NCI-H1930 (cell line): Measurements from ENCODE around the gene OR8G5.
"Not testable (repeated sequence)": the region's sequence is repeated elsewhere in the genome, so short reads cannot be mapped to it uniquely, and the experiment has no call there.

Experiments used
- DNase-seq, 2 experiments: peaks; one replicate each; lab custom pipeline; 2025; lab: John Stamatoyannopoulos, UW

Gene OR8G5, protein sequence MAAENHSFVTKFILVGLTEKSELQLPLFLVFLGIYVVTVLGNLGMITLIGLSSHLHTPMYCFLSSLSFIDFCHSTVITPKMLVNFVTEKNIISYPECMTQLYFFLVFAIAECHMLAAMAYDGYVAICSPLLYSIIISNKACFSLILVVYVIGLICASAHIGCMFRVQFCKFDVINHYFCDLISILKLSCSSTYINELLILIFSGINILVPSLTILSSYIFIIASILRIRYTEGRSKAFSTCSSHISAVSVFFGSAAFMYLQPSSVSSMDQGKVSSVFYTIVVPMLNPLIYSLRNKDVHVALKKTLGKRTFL

GRCh38 chr11:124256076-124256475 is at the start of gene OR8G5:
TSS of gene OR8G5 (plus strand) at chr11:124256376. CDS start at chr11:124264932, 8,556 bp downstream.
- DNase-seq = no peak

DNA sequence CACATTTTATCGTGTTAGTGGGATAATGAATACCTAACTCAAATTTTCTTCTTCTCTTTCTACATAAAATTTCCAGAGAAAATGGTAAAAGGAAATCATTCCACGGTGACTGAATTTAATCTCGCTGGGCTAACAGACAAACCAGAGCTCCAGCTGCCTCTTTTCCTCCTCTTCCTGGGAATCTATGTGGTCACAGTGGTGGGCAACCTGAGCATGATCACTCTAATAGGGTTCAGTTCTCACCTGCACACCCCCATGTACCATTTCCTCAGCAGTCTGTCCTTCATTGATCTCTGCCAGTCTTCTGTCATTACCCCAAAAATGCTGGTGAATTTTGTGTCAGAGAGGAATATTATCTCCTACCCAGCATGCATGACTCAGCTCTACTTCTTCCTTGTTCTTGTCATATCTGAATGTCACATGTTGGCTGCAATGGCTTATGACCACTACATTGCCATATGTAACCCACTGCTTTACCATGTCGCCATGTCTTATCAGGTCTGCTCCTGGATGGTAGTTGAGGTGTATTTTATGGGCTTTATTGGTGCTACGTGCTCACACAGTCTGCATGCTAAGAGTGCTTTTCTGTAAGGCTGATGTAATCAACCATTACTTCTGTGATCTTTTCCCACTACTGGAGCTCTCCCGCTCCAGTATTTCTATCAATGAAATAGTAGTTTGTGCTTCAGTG is 48.9 kb upstream of the OR8G5 start:
- no peak for DNase-seq

GRCh38 chr11:124209824-124210357 is 46.3 kb upstream of the OR8G5 start:
- no peak for DNase-seq

DNA sequence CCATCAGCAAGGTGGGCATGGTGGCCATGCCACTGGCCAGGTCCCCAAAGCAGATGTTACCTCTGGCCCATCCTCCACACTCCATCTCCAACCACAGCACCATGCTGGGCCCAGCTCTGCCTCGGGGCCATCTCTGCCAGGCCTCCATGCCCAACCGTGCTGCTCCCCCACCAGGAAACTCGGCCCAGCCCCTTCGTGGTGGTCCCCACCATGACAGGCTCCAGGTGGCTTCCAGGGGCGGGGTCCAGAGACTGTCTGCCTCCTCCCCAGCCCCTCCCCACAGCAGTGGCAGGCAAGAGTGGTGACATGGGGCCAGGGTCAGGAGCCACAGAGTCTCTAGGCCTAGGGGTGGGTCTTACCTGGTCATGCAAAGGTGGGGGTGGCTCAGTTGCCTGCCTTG is 45.8 kb upstream of the OR8G5 start:
- no peak for DNase-seq

GRCh38 chr11:124211321-124211720 is 44.9 kb upstream of the OR8G5 start:
- DNase-seq = no peak

DNA sequence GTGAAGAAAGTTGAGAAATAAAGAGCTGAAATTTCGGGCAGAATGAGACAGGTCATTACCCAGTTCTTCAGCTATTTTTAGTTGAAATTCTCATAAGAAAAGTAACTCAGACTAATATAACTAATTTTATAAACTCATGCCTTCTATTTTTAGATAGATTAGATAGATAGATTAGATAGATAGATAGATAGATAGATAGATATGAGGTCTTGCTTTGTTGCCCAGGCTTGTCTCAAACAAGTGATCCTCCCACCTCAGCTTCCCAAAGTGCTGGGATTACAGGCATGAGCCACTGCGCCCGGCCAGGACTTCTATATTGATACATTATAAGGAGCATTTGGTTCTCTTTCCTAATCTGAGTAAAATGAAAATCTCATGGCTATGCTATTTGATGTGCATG is 42.1 kb upstream of the OR8G5 start:
- no peak for DNase-seq

GRCh38 chr11:124219126-124219525 is 37.0 kb upstream of the OR8G5 start:
- DNase-seq = no peak

GRCh38 chr11:124222407-124222806 is 33.8 kb upstream of the OR8G5 start:
- DNase-seq = no peak

- not testable (repeated sequence) for DNase-seq
Observed at GRCh38 chr11:124224618-124225423, 31.4 kb upstream of the OR8G5 start.

DNA sequence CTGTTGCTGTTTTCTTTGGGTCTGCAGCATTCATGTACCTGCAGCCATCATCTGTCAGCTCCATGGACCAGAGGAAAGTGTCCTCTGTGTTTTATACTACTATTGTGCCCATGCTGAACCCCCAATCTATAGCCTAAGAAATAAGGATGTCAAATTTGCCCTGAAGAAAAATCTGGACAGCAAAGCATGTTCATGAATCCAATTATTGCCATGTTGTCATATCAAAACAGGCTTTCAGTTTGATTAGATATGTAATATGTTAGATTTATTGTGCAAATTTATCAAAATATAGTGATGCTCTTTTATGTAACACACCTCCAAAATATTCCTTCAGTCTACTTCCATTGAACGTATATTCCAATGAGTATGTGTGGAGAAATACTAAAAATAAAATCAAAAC is 30.7 kb upstream of the OR8G5 start:
- no peak for DNase-seq

GRCh38 chr11:124233376-124233775 is 22.8 kb upstream of the OR8G5 start:
- no peak for DNase-seq

DNA sequence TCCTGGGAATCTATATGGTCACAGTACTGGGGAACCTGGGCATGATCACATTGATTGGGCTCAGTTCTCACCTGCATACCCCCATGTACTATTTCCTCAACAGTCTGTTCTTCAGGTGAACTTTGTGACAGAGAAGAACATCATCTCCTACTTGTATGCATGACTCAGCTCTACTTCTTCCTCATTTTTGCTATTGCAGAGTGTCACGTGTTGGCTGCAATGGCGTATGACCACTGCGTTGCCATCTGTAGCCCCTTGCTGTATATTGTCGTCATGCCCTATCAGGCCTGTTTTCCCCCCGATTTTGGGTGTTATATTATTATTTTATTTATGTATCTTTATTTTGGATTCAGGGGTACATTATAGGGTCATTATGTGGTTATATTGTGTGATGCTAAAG is 17.7 kb upstream of the OR8G5 start:
- no peak for DNase-seq

DNA sequence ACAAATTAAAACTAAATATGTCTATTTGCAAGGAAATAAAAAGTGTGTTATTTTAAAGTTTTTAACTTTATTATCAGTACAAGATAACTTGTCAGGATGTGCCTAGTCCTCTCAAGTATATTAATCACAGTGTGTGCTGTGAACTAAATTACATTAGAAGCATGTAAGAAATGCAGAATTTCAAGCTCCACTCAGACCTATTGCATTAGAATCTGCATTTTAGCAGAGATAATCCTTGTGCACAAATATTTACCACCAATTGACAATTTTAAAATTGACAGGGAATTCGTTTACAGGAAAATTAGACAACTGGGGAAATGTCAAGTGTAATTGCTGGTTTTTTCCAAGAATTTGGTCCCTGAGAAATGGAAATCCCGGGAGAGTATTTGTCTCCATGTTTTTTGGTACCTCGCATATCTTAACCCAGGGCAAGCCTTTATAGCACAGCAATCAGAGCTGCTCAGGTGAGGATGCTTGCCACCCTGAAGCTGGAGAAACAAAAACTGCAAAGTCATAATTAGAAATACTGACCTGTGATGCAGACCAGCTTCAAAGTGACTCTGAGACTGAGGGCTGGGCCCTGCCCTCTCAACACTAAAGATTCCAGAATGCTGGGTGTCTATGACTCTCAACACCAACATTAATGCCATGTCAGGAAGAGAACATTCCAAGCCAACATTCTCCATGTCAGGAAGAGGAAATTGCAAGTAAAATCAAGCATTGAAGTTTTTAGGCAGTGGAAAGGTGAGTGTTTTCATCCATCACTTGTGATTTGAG is 15.4 kb upstream of the OR8G5 start, which contains the start of gene OR8G1:
Gene OR8G1 (plus strand): TSS at position 475 of the 777 bp plus-strand sequence. CDS start 8,581 bp downstream, outside the sequence.
- peak in 1 of 2 experiments; percentile 10 for DNase-seq

- not testable (repeated sequence) for DNase-seq
Observed at GRCh38 chr11:124249869-124250268, 6.3 kb upstream of the OR8G5 start.

DNA sequence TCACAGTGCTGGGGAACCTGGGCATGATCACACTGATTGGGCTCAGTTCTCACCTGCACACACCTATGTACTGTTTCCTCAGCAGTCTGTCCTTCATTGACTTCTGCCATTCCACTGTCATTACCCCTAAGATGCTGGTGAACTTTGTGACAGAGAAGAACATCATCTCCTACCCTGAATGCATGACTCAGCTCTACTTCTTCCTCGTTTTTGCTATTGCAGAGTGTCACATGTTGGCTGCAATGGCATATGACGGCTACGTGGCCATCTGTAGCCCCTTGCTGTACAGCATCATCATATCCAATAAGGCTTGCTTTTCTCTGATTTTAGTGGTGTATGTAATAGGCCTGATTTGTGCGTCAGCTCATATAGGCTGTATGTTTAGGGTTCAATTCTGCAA is 8.9 kb downstream of the OR8G5 start:
- DNase-seq = not testable (repeated sequence)

DNA sequence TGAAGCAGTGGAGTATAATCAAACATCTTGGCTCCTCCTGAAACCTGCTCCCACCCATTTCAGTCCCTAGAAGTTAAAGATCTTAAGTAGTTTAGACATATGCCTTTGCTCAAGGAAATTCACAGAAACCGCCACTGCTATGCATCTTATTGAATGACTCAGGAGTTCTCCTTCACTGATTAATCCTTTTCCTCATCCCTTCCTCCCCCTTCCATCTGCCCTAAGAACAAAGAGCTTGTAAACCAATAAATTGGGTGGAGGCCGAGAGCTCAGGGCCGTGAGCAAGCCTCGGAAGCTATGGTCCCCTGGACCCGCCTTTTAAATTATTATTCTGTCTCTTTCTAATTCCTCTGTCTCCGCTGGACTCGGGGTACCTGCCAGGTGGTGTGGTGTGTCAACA is 14.7 kb downstream of the OR8G5 start:
- not testable (repeated sequence) for DNase-seq

DNA sequence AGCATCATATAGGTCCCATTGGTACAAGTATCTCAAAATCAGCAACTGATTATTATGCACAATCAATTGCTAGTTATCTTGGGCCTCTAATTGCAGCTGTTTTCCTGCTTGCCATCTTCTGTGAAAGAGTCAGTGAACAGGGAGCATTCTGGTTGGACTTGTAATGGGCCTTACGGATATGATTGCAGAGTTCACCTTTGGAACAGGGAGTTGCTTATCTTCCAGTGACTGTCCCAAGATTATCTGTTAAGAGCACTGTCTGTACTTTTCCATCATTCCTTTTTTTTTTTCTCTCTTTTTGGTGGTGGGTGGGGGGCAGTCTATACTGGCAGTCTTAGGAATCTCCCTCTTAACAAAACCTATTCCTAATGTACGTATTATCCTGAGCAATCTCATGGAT is 17.8 kb downstream of the OR8G5 start:
- DNase-seq = no peak

DNA sequence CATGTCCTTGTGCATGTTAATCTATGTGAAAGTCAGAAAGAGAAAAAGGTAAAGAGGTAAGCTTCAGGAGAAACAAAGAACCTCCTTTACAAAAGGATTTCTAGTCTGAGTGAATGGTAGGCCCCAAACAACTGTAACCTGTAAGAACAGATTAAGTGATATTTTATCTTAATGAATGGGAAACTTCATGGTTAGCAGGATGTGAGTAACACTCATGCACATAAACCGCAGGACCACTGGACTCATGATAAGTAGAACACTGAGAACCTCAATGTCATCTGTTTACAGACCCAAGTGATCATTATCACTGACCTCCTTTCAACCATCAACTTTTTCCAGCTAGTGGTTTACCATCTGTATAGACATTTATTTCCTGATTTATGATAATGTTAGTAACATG is 19.9 kb downstream of the OR8G5 start:
- DNase-seq = no peak

GRCh38 chr11:124277207-124277606 is 21.0 kb downstream of the OR8G5 start:
- DNase-seq = peak in 1 of 2 experiments; percentile 1

- no peak for DNase-seq
Observed at GRCh38 chr11:124277804-124278203, 21.6 kb downstream of the OR8G5 start.

GRCh38 chr11:124278261-124278660 is 22.1 kb downstream of the OR8G5 start:
- no peak for DNase-seq
